Measurements from ENCODE around the gene ZCWPW1.

GRCh38 chr7:100396421-100396982 is 32.0 kb downstream of the ZCWPW1 start:
- TF ChIP-seq CTCF (IDR thresholded peaks at IDR 0.05): no peak
- TF ChIP-seq POLR2AphosphoS5 (IDR thresholded peaks at IDR 0.05): no peak
